ENCODE data around the gene MICAL2. TPM values are rescaled to one million over a fixed set of nuclear protein-coding genes. Genes with fewer than 3 reads are reported as not detected.

The MICAL2 gene
- total and polyA plus RNA-seq, 2 donors (not counting 3 experiments of a cell fraction or from before 2014, with no cell fraction given), result 67.6 to 200 TPM

- no peaks in the 10 kb centered on the region for H3K79me2 ChIP-seq (ENCODE audit: control insufficient read depth, insufficient read depth, low read length)
- no peak overlapping the region for H3K4me3 ChIP-seq (replicated peaks in 1 of 3; ENCODE audit: insufficient read depth in 1 of 3, low read depth in 1 of 3, low read length in 3 of 3)
- no peak overlapping the region for H3K9ac ChIP-seq (replicated peaks; ENCODE audit: extremely low read depth, insufficient read depth, low read length)
- peak; percentile 67 for DNase-seq (ENCODE audit: low read depth, low spot score)
- intact Hi-C loops (cut with micrococcal nuclease) (no loop called here), dilution Hi-C loops (cut with MboI; ENCODE audit: extremely low pct_ligation_motif_present, low sequenced_read_pairs) (no loop called here)
- no peaks in the 10 kb centered on the region for H3K27me3 ChIP-seq (ENCODE audit: control insufficient read depth in 2 of 2, insufficient read depth in 2 of 2, low read length in 2 of 2)
- H3K36me3 ChIP-seq (ENCODE audit: control insufficient read depth in 2 of 2, extremely low read depth in 1 of 2, insufficient read depth in 2 of 2, low read length in 2 of 2), result peaks cover 0 to 18% of the 10 kb centered on the region in 2 experiments
- no peak for FAIRE-seq
- no TSS peak for BruUV-seq (replicated peaks)
- H3K4me1 ChIP-seq (ENCODE audit: control insufficient read depth, extremely low read depth, insufficient read depth, low read length), result peaks cover 5% of the 10 kb centered on the region
- no peaks in the 10 kb centered on the region for H3K9me1 ChIP-seq (replicated peaks; ENCODE audit: control insufficient read depth, extremely low read depth, insufficient read depth, low read length)
- no peaks in the 10 kb centered on the region for H4K20me1 ChIP-seq (replicated peaks; ENCODE audit: control insufficient read depth, extremely low read depth, insufficient read depth, low read length)
- no peak overlapping the region for H2AFZ ChIP-seq (ENCODE audit: low read depth, low read length)
- H3K9me3 ChIP-seq (replicated peaks; ENCODE audit: control insufficient read depth, insufficient read depth, low read length), result no peaks in the 10 kb centered on the region
- no peak overlapping the region for H3K4me2 ChIP-seq (ENCODE audit: insufficient read depth, low read length)
- no peak overlapping the region for H3K27ac ChIP-seq (ENCODE audit: insufficient read depth, low read depth, low read length)
- POLR2A ChIA-PET, result no interaction called here
- CTCF ChIA-PET, result interaction anchor here (1.2 to 2.0 kb wide), 3 partner anchors 9 to 160 kb away, joined by 4 to 9 read pairs (median 5); no protein-coding TSS in a partner anchor
- TF ChIP-seq POLR2AphosphoS5 (IDR thresholded peaks at IDR 0.05; ENCODE audit: insufficient read depth, low read depth, low read length) (no peak), MAX (IDR thresholded peaks at IDR 0.05; ENCODE audit: insufficient read depth, insufficient read length) (no peak), EZH2 (IDR thresholded peaks at IDR 0.05; ENCODE audit: borderline replicate concordance, low read depth, low read length, severe bottlenecking) (no peak), CTCF (IDR thresholded peaks at IDR 0.05; ENCODE audit: extremely low read depth in 1 of 2, insufficient read depth in 1 of 2, low read depth in 1 of 2, low read length in 2 of 2) (no peak), FOS (IDR thresholded peaks at IDR 0.05; ENCODE audit: borderline replicate concordance, insufficient read depth, low read length) (no peak), JUN (IDR thresholded peaks at IDR 0.05; ENCODE audit: borderline replicate concordance, insufficient read depth, insufficient read length, low read depth) (no peak), MYC (IDR thresholded peaks at IDR 0.05; ENCODE audit: low read depth, low read length) (no peak), POLR2A (IDR thresholded peaks at IDR 0.05; ENCODE audit: low read depth, low read length) (no peak), GATA2 (IDR thresholded peaks at IDR 0.05; ENCODE audit: insufficient read depth, insufficient read length, low read depth, low read length) (no peak)
Observed at GRCh38 chr11:12248330-12248729, 137.9 kb downstream of the MICAL2 start.

All from endothelial cell of umbilical vein (primary cell).